SHP77 (cell line): Measurements from ENCODE around the gene AFG1L.
"Not testable (repeated sequence)": the region's sequence is repeated elsewhere in the genome, so short reads cannot be mapped to it uniquely, and the experiment has no call there.

Source experiments
- DNase-seq, 2 experiments: peaks; one replicate each; lab custom pipeline; 2025; lab: John Stamatoyannopoulos, UW

Gene AFG1L

GRCh38 chr6:108518714-108519576, 224.1 kb downstream of the AFG1L start:
- DNase-seq, result peak; percentile 9 to 42

DNA sequence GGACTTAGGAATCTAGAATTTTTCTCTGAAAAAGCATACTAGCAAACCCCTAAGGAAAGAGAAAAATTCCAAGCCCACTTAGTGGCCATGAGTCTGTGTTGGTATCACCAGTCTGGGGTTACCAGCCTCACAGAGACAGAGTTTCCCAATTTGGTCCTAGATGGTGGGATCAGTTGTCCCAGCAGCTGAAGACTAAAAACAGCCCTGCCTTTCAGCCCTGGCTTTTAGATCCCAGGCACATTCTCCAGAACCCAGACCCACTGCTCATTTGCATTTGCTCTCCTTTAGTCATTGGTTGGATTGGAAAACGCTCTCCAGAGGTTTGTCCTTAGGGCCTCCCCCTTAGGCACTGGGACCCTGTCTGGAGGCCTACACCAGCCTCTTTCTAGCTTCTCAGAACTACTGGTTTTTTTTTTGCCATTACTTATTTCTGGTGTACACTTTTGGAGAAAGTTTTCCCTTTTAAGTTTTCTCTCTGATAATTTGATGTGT, 226.8 kb downstream of the AFG1L start:
- DNase-seq, result no peak

DNA sequence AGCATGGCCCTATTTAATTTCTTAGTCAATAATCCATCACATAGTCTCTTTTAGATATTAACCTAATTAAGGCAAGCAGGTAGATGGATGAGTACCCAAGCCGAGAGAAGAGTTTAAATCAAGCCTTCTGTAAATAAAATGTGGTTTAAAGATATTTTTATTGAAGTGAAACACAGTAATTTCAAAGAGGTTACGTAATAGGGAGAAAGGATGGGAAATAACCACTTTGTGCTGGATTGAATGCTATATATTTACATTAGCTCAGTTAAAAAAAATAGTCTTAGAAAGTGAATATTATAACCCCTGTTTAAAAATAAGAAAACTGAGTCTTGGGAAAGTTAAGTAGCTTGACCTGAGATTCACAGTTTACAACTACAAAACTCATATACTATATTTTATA, 228.8 kb downstream of the AFG1L start:
- no peak for DNase-seq

DNA sequence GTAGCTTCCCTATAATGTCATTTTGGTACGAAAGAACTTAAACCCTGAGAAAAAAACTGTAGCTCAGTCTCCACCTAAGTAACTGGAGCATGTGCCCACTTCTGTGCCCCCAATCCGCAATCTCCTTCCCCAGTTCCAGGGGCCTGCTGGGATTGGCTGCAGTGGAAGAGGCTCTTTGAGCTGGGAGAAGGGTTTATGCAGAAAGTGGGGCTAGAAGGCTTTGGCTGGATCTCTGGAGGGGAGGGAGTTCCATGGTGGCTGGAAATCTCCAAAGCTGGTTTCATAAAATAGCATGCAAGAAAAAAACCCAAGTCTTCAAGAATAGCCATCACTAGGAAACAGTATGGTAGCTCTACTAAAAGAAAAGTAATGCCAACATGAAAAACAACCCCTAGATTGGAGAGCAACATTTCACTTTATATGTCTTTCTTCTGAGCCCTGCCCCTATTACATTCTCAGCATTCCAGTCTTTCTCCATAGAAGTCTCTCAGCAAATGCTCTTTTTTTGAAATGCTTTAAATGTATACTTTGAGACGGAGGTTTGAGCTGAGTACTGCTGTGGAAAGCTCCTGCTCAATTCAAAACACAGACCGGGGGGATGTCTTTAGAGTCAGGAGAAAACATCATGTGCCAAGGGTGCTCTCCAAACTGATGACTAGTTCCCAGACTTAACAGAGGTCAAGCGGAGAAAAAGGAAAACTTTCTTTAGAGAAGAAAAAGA, 229.8 kb downstream of the AFG1L start:
- no peak for DNase-seq

GRCh38 chr6:108526739-108527174, 231.9 kb downstream of the AFG1L start:
- DNase-seq, result peak; percentile 10 to 18

DNA sequence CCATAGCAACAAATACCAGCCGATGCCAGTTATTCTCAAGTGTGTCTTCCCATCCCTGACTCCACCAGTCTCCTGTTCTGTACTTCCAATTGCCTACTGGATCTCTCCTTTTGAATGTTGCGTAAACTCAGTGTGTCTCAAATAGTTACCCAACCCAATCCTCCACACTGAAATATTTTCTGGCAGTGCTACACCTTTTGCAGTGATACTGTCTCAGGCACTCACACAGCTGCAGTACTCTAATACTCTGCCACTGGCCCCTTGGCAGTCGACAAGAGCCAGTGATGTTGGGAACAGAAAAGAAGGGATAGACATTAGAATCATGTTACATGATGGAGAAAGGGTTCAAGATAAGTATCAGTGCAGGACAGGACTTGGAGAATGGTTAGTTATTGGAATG, 234.0 kb downstream of the AFG1L start:
- no peak for DNase-seq

DNA sequence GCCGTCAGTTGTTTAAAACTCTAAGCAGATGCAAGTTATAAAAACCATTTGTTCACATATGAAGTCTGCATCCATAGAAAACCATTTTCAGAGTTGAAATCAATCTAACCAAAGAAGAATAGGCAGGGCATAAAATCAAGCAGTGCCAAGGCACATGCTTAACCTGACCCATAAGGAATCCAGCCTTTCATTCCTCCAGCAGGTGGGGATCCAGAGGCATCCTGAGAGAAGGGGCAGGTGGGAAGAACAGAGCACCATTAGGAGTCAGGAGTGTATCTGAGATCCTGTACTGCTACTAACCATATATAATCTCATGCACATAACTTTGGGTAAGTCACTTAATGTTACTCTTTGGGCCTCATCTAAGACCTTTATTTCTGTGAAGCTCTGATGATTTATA, 236.5 kb downstream of the AFG1L start:
- no peak for DNase-seq

DNA sequence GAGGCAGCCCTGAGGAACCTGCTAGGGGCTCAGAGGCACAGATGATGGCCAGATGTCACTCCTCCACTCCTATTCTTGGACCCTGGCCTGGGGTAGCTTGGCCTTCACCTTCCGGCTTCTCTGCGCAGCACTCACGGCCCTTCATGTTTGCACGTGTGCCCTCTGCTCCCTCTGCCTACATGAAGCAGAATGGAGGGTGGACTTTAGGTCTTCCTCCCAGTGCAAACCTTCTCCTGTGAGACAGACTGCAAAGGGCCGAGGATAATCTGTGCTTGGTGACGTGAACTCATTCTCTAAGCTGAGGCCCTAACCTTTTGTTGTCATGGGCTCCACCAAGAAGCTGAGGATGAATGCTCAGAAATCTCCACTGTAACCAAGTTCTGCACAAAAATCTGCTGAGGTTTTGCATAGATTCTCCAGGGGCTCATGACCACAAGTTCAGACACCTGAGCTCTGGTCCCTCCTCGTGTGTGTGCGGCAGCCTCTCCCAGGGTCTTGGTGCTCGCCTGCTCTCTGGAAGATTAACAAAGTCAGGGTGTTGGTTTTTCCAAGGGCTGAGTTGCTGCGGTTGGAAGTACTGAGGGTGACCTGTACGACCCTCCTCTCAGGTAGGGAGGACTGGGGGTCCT, 240.4 kb downstream of the AFG1L start:
- DNase-seq, result no peak

DNA sequence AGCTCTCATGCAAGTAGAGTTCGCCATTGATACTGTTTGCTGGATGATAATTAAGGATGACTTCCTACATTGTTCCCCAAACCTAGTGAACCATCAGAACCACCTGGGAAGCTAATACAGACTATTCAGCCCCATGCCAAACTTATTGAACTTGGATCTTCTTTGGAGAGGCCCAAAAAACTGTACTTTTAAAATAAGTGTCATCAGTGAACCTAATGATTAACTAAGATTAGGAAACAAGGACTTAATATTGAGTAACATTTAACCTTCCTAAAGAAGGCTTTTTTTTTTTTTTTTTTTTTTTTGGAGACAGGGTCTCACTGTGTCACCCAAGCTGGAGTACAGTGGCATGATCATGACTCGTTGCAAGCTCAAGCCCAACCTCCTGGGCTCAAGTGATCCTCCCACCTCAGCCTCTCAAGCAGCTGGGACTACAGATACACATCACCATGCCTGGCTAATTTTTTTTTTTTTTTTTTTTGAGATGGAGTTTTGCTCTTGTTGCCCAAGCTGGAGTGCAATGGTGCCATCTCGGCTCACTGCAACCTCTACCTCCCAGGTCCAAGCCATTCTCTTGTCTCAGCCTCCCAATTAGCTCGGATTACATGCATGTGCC, 241.2 kb downstream of the AFG1L start:
- not testable (repeated sequence) for DNase-seq

DNA sequence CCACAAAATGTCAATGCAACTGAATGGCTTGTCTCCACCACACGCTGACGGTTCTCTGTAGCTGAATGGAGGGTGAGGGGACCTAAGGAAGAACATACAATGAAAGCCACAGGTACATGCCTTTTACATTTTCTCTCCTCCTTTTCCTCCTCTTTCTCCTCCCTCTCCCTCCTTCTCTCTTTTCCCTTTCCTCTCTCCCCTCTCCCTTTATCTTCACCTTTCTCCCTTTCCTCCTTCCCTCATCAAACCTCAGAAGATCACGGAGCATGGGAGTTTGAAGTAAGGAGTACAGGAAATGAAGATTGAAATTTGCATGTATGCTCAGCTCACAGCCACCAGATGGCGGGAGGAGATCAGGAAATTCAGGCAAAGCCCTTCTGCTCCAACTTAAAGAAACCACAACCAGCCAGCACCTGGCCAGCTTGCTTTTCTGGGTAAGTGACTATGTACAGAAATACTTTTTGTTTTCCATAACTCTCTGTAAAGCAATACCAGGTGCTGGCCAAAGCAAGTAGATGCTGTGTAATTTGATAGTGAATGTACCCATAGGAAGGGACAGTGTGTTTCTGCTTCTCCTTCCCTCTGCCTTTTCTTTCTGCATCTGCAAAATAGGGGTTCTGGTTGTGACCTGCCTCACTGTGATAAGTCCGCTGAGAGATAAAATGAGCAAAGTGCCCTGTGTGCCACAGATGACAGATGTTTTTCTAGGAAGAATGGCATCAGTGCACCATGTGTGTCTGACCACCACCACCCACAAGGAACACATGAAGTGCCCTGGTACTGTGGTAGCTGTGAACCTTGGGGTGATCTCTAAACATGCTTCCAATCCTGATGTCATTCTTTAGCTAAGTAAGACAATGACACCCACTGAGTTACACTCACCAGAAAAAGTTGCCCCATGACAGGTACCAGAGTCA, 247.2 kb downstream of the AFG1L start:
- peak; percentile 73 to 78 for DNase-seq

- no peak for DNase-seq
These were observed 248.5 kb downstream of the AFG1L start for GRCh38 chr6:108543175-108543940.

GRCh38 chr6:108544606-108545005, 249.8 kb downstream of the AFG1L start:
- no peak for DNase-seq

DNA sequence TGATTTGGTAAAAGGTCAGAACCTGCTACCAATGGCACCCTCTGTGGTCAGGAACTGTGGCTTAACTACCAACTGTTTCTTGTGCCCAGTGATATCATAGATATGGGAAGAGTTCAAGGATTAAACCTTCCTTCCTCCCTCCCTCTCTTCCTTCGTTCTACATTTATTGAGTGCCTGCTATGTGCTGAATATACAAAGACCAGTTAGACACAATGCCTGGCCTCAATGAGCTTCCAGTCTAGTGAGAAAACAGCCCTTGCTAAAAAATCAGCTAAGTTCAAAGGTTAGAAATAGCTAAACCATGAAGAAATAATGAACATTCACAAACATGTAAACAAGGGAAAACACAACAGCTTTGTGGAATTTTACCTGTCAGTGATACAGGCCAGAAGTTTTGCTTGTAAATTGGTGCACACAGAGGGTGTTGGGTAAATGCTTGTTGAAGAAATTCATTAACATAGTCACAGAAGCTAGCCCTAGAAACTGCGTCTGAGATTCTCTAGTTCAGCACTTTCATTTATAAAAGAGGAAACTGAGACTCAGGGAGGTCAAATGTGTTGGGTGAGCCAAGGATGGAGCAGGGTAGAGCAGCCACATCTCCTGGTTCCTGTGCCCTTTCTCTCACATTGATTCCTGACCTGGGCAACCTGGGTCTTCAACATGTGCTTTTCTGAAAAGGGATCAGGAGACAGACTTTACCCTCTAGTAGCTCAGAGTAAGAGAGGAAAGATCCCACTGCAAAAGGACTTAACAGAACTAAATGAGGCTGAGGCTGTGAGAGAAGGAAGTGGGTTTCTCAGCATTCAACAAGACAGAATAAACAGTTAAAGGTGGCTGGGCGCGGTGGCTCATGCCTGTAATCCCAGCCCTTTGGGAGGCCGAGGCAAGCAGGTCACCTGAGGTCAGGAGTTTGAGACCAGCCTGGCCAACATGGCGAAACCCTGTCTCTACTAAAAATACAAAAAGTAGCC, 251.5 kb downstream of the AFG1L start:
- no peak for DNase-seq

- DNase-seq, result no peak
These were observed 254.4 kb downstream of the AFG1L start for GRCh38 chr6:108549241-108549640.

- no peak for DNase-seq
These were observed 254.9 kb downstream of the AFG1L start for GRCh38 chr6:108549741-108550140.

GRCh38 chr6:108550256-108550655, 255.4 kb downstream of the AFG1L start:
- no peak for DNase-seq

DNA sequence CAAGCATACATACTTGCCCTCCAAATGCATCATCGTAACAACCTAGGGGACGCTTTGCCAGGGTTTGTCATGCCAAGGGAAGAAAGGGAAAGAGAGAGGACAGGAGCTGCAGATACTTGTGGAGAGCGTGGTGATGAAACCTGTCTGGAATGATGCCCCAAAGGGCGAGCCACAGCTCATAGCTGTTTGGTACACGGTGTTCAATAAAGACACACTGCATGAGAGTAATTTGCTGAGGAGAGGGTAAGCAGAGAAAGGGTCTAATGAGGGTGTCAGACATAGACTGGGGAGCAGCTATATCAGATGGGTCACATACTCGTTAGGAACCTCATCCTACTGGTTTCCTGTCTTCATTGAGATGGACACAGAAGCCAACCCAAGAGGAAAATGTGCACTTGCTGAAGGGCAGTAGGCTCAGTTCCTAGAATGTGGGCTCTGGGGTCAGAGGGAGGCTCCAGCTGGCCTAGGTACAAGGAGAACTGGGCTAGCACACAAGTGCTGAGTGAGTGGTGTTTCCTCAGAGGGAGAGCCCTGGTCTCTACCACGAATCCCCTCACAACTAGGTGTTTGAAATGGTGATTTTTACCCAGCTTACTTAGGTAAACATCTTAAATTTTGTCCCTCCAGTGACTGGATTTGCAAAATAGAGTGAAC, 260.7 kb downstream of the AFG1L start:
- DNase-seq, result no peak

DNA sequence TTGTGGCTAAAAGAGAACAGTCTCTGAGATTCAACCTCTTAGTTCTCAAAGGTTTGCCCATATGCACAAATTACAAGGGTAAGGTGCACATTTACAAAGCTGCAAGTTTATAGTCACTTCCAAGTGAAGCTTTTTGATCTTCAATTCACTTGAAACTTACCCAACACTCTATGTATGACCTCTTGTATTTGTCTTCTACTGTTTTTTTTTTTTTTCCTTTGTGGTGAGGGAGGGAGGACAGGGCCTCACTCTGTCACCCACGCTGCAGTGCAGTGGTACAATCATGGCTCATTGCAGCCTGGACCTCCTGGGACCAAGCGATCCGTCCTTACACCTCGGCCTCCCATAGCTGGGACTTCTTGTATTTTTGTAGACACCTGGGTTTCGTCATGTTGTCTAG, 261.4 kb downstream of the AFG1L start:
- no peak for DNase-seq
